Measurements from ENCODE around the gene SLC24A1.

DNA sequence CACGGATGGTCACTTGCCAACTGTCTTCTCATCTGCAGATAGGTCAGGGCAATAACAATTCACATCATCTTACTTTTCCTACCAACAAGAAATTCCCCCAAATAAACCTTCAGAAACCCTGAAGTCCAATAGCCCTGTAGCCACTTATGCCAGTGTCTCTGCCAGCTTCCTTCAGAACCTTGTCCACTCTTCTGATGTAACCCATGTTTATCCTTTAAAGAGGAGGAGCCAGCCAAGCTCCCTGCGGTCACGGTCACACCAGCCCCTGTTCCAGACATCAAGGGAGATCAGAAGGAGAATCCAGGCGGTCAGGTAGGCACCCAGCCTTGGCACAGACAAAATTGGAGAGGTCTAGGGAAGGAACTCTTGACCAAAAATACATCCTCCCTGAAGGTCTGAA, 23.7 kb downstream of the SLC24A1 start:
- TF ChIP-seq, protein P1, sequence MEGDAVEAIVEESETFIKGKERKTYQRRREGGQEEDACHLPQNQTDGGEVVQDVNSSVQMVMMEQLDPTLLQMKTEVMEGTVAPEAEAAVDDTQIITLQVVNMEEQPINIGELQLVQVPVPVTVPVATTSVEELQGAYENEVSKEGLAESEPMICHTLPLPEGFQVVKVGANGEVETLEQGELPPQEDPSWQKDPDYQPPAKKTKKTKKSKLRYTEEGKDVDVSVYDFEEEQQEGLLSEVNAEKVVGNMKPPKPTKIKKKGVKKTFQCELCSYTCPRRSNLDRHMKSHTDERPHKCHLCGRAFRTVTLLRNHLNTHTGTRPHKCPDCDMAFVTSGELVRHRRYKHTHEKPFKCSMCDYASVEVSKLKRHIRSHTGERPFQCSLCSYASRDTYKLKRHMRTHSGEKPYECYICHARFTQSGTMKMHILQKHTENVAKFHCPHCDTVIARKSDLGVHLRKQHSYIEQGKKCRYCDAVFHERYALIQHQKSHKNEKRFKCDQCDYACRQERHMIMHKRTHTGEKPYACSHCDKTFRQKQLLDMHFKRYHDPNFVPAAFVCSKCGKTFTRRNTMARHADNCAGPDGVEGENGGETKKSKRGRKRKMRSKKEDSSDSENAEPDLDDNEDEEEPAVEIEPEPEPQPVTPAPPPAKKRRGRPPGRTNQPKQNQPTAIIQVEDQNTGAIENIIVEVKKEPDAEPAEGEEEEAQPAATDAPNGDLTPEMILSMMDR (IDR thresholded peaks at IDR 0.05), result no peak
- TF ChIP-seq ZFX (IDR thresholded peaks at IDR 0.05; ENCODE audit: borderline replicate concordance), result no peak

Data from 22Rv1 (cell line).